Measurements from ENCODE around the gene TCERG1L. TPM values are rescaled to one million over a fixed set of nuclear protein-coding genes. Genes with fewer than 3 reads are reported as not detected.

Gene TCERG1L
- total RNA-seq, 1 experiment from 2014 or later: 1.5 TPM

GRCh38 chr10:131211559-131211958 is 100.0 kb downstream of the TCERG1L start:
- H3K27me3 Mint-ChIP-seq (ENCODE audit: low read depth): no peaks in the 10 kb centered on the region
- TF ChIP-seq, protein P1, sequence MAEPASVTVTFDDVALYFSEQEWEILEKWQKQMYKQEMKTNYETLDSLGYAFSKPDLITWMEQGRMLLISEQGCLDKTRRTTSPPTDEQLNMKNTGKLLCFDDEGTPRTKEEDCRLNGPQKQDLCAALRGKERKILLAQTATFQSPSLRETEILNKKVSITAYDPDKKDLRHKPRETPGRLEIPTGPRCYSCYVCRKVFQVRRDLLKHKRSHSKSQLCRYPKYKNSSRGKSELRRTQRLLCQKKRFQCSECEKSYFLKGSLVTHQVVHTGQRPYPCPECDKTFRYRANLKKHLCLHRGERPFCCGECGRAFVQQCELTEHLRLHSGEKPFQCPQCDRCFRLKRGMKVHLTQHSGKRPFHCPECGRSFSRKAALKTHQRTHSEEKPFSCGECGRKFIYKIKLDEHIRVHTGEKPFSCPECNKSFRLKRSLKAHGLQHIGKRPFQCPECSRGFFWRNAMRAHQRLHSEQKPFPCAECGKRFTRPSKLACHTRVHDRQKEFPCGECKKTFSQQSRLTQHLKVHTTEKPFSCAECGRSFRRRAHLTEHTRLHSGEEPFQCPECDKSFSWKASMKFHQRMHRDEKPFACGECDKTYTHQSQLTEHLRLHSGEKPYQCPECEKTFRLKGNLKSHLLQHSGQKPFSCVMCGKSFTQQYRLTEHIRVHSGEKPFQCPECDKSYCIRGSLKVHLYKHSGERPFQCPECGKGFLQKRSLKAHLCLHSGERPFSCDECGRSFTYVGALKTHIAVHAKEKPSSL (CRISPR knock-in tag; conservative IDR thresholded peaks at IDR 0.05): no peak
- TF ChIP-seq, protein P2, sequence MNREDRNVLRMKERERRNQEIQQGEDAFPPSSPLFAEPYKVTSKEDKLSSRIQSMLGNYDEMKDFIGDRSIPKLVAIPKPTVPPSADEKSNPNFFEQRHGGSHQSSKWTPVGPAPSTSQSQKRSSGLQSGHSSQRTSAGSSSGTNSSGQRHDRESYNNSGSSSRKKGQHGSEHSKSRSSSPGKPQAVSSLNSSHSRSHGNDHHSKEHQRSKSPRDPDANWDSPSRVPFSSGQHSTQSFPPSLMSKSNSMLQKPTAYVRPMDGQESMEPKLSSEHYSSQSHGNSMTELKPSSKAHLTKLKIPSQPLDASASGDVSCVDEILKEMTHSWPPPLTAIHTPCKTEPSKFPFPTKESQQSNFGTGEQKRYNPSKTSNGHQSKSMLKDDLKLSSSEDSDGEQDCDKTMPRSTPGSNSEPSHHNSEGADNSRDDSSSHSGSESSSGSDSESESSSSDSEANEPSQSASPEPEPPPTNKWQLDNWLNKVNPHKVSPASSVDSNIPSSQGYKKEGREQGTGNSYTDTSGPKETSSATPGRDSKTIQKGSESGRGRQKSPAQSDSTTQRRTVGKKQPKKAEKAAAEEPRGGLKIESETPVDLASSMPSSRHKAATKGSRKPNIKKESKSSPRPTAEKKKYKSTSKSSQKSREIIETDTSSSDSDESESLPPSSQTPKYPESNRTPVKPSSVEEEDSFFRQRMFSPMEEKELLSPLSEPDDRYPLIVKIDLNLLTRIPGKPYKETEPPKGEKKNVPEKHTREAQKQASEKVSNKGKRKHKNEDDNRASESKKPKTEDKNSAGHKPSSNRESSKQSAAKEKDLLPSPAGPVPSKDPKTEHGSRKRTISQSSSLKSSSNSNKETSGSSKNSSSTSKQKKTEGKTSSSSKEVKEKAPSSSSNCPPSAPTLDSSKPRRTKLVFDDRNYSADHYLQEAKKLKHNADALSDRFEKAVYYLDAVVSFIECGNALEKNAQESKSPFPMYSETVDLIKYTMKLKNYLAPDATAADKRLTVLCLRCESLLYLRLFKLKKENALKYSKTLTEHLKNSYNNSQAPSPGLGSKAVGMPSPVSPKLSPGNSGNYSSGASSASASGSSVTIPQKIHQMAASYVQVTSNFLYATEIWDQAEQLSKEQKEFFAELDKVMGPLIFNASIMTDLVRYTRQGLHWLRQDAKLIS (CRISPR knock-in tag; IDR thresholded peaks at IDR 0.05; ENCODE audit: borderline replicate concordance): no peak
- TF ChIP-seq, protein P3, sequence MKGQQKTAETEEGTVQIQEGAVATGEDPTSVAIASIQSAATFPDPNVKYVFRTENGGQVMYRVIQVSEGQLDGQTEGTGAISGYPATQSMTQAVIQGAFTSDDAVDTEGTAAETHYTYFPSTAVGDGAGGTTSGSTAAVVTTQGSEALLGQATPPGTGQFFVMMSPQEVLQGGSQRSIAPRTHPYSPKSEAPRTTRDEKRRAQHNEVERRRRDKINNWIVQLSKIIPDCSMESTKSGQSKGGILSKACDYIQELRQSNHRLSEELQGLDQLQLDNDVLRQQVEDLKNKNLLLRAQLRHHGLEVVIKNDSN (CRISPR knock-in tag; IDR thresholded peaks at IDR 0.05): no peak
- TF ChIP-seq ARID4B (CRISPR knock-in tag; IDR thresholded peaks at IDR 0.05; ENCODE audit: borderline replicate concordance) (no peak), ZNF232 (CRISPR knock-in tag; IDR thresholded peaks at IDR 0.05) (no peak), ETV6 (CRISPR knock-in tag; IDR thresholded peaks at IDR 0.05) (no peak), ZNF317 (CRISPR knock-in tag; IDR thresholded peaks at IDR 0.05; ENCODE audit: borderline replicate concordance, low read depth) (no peak), RORB (CRISPR knock-in tag; IDR thresholded peaks at IDR 0.05) (no peak), MLX (CRISPR knock-in tag; IDR thresholded peaks at IDR 0.05) (no peak), ZNF121 (CRISPR knock-in tag; IDR thresholded peaks at IDR 0.05) (no peak)
- no peak overlapping the region for H3K27ac Mint-ChIP-seq
- DNase-seq (ENCODE audit: low spot score) (no peak), ATAC-seq (no peak)
- no peak overlapping the region for H3K4me3 Mint-ChIP-seq
- peaks cover 56% of the 10 kb centered on the region for H3K36me3 Mint-ChIP-seq
- no peaks in the 10 kb centered on the region for H3K4me1 Mint-ChIP-seq
- peaks cover 62% of the 10 kb centered on the region for H3K9me3 Mint-ChIP-seq
- ChIA-PET POLR2A (no interaction called here), CTCF (no interaction called here)

GRCh38 chr10:131211146-131211545 is 100.4 kb downstream of the TCERG1L start:
- CTCF ChIA-PET: no interaction called here
- Mint-ChIP-seq H3K36me3 (peaks cover 52% of the 10 kb centered on the region), H3K4me3 (no peak overlapping the region), H3K27me3 (ENCODE audit: low read depth) (no peaks in the 10 kb centered on the region), H3K27ac (no peak overlapping the region), H3K9me3 (peaks cover 58% of the 10 kb centered on the region), H3K4me1 (no peaks in the 10 kb centered on the region)
- ATAC-seq (no peak), DNase-seq (ENCODE audit: low spot score) (no peak)
- POLR2A ChIA-PET: no interaction called here
- TF ChIP-seq KAT7 (CRISPR knock-in tag; IDR thresholded peaks at IDR 0.05; ENCODE audit: borderline replicate concordance) (no peak), NR1H2 (CRISPR knock-in tag; IDR thresholded peaks at IDR 0.05) (no peak), FOXK1 (CRISPR knock-in tag; IDR thresholded peaks at IDR 0.05) (no peak), ZNF232 (CRISPR knock-in tag; IDR thresholded peaks at IDR 0.05) (no peak), RELA (CRISPR knock-in tag; IDR thresholded peaks at IDR 0.05; ENCODE audit: borderline replicate concordance) (no peak), JUN (CRISPR knock-in tag; IDR thresholded peaks at IDR 0.05) (no peak), ELF4 (CRISPR knock-in tag; IDR thresholded peaks at IDR 0.05; ENCODE audit: low read depth) (no peak), E2F1 (CRISPR knock-in tag; IDR thresholded peaks at IDR 0.05) (no peak), HMGA2 (CRISPR knock-in tag; IDR thresholded peaks at IDR 0.05) (no peak), MLX (CRISPR knock-in tag; IDR thresholded peaks at IDR 0.05) (no peak), ZNF396 (CRISPR knock-in tag; IDR thresholded peaks at IDR 0.05; ENCODE audit: borderline replicate concordance) (no peak), GTF2I (CRISPR knock-in tag; conservative IDR thresholded peaks at IDR 0.05) (no peak), SOX15 (CRISPR knock-in tag; IDR thresholded peaks at IDR 0.05) (no peak)
- TF ChIP-seq, protein P4, sequence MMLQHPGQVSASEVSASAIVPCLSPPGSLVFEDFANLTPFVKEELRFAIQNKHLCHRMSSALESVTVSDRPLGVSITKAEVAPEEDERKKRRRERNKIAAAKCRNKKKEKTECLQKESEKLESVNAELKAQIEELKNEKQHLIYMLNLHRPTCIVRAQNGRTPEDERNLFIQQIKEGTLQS (CRISPR knock-in tag; conservative IDR thresholded peaks at IDR 0.05): no peak

Data from WTC11 (cell line).